C1 segment of cervical spinal cord (tissue), 14 donors: ENCODE measurements around the gene KHDRBS2.
A peak's percentile ranks its signal among the peaks of the same experiment; 100 is the strongest.
"Not testable (repeated sequence)": the region's sequence is repeated elsewhere in the genome, so short reads cannot be mapped to it uniquely, and the experiment has no call there.

Experiments
- DNase-seq, 14 donors: peaks; one replicate each; lab custom pipeline; 2025; lab: John Stamatoyannopoulos, UW

KHDRBS2 gene

DNA sequence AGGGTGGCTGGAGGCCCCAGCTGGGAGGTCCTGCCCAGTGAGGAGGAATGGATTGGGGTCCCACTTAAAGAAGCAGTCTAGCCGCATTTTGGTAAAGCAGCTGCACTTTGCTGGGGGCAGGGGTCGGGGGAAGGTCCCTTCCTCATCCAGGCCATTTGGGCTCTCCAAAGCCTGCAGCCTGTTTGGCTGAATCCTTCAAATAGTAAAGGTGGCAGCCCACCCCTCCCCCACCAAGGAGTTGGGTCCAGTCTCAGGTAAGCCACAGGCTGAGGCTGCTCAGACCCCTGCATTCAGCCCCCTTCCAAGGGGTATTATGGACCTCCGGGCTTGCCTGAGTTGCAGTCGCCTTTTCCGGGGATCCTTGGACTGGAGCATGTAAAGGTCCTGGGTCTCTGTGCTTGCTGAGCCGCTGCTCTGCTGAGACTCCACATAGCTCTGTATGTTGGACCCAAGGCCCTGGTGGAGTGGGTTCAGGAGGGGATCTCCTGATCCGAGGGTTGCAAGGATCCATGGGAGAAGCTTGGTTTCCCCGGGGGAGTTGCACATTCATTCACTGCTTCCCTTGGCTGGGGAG, 417.4 kb downstream of the KHDRBS2 start:
- DNase-seq = no peak

DNA sequence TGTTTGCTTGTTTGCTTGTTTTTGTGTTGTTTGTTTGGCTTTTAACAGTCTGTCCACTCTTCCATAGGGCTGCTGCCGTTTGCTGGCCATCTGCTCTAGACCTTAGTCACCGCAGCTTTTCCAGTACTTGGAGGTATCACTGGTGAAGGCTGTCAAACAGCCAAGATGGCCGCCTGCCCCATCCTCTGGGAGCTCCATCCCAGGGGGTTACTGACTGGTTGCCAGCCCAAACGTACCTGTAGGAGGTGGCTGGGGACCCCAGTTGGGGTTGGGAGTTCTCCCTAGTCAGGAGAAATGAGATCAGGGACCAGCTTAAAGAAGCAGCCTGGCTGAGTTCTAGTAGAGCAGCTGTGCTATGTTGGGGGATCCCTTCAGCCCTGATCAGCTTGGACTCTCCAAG, 418.4 kb downstream of the KHDRBS2 start:
- no peak for DNase-seq

GRCh38 chr6:61857541-61857940, 428.5 kb downstream of the KHDRBS2 start:
- no peak for DNase-seq

DNA sequence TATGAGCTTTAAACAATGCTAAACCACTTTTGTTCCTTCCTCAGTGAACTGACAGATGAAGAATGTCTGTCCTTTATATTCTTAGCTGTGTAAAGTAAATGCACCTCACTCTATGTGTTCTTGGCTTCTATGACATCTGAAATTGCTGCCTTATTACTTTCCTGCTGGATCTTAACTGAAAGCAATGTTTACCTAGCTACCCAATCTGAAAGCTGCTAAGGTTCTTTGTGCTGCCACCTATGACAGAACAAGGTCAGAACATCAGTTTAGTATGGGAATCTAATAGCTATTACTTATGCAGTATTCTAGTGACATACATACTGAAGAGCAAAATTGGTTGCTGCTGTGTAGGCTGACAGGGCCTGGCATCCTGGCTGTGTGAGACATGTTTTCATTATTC, 444.1 kb downstream of the KHDRBS2 start:
- DNase-seq = no peak

- DNase-seq = no peak
These were observed 450.8 kb downstream of the KHDRBS2 start for GRCh38 chr6:61835237-61835636.

DNA sequence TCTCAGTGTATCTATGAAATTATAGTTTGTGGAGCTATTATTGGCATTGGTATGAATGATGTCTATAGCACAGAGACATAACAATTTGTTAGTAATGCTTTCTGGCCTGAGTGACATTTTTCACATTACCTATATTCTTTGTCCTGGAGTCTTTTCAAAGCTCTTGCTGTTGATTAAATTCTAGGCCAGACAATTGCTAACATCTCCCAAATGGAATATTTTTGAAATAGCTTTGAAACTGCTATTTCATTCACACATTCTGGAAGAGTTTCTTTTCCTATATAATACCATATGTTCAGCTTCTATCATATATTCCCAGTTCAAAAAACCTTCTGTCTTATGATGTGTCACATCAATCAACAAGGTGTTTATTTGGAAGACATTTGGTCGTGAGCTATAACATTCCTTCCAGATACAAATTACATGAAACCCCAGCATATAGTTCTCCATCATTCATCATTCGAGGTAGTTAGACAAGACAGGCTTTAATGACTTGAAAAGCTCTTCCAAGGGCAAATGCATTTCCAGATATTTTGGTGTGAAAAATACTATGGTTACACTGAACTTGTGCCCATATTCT, 452.8 kb downstream of the KHDRBS2 start:
- no peak for DNase-seq

DNA sequence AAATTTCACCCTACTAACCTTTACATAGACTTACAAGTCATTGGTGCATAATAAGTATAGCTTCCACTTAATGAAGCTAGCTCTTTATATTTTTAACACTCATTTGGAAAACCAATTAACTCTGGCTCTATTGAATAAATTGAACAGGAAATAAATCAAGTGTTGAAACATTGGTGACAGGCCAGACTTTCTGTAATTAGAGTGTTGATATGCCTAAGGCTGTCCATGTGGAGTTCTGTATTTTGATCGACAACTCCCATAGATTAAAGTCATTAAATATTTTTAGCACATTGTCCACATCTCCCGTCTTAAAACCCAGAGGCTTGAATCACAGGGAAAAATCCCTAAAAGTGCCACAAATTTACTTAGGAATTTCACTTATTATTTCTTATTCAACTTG, 468.3 kb downstream of the KHDRBS2 start:
- no peak for DNase-seq

DNA sequence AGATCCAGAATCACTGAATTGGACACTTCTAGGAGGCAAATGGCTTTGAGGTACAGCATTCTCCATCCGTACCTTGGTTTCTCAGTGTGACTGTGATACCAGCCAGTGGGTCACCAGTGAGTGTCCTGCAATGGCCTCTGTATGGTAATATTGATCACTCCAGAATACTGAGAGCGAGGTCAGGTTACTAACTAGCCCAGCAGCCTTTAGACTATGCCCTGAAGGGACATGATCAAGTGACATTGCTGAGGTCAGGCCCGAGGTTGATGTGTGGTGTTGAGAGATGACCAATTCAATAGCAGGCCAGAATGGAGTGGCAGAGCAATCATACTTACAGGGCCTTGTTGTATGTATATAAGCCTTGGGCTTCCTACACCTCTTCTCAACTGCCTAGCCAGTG, 476.0 kb downstream of the KHDRBS2 start:
- no peak for DNase-seq

GRCh38 chr6:61809004-61809595, 476.9 kb downstream of the KHDRBS2 start:
- peak in 2 of 14 donors; percentile 4 to 9 for DNase-seq

GRCh38 chr6:61787998-61788397, 498.0 kb downstream of the KHDRBS2 start:
- DNase-seq = no peak

- DNase-seq = not testable (repeated sequence)
These were observed 516.6 kb downstream of the KHDRBS2 start for GRCh38 chr6:61769446-61769845.

- DNase-seq = no peak
These were observed 530.3 kb downstream of the KHDRBS2 start for GRCh38 chr6:61755739-61756138.

DNA sequence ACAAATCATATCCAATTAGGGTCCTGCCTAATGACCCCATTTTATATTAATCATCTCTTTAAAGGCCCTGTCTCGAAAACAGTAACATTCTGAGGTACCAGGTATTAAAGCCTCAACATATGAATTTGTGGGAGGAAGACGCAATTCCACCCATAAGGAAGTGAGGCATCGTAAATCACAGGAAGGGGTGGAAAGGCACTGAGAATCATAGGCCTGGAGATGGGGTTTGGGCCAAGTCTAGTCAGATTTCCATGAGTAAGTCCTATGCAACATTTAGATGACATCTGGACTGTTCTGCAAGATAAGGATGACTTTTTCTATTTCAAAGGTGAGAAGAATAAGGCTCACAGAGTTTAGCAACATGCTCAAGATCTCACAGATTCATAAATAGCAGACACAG, 534.0 kb downstream of the KHDRBS2 start:
- no peak for DNase-seq

- DNase-seq = no peak
These were observed 540.0 kb downstream of the KHDRBS2 start for GRCh38 chr6:61745994-61746393.

GRCh38 chr6:61711849-61712248, 574.2 kb downstream of the KHDRBS2 start:
- no peak for DNase-seq

DNA sequence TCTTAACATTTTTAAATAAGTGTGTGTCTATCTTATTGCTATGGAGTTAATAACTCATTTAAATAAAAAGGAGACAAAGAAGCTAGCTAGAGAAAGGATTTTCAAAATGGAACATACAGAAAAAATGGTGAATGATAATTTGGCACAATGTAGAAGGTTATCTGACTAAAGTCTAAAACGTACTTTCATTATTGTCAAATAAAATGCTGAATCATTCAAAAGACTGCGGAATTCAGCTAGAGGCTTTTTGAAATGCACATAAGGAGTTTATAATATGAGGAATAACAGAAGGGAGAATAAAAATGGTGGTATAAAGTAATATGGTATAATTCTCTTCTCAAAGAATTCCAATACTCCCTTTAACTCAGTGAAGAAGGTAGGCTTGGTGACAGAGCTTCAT, 597.9 kb downstream of the KHDRBS2 start:
- no peak for DNase-seq

DNA sequence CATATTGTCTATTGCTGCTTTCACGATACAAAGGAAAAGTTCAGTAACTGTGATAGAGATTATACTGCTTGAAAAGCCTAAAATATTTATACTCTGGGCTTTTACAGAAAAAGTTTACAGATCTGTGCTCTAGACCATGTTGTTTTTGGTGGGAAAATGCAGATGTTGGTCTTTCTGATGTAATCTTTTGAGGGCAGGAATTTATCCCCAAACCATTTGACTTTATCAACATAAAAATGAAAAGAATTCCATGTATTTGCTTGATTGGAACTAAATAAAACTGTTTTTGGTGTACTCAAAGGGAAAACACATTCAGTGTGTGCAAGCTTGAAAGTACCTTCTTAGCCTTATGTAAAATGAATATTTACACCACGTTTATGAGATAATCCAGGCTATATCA, 603.5 kb downstream of the KHDRBS2 start:
- no peak for DNase-seq

GRCh38 chr6:61679625-61680024, 606.4 kb downstream of the KHDRBS2 start:
- no peak for DNase-seq

- DNase-seq = no peak
These were observed 610.3 kb downstream of the KHDRBS2 start for GRCh38 chr6:61675734-61676133.

GRCh38 chr6:61649845-61650244, 636.2 kb downstream of the KHDRBS2 start:
- DNase-seq = no peak

DNA sequence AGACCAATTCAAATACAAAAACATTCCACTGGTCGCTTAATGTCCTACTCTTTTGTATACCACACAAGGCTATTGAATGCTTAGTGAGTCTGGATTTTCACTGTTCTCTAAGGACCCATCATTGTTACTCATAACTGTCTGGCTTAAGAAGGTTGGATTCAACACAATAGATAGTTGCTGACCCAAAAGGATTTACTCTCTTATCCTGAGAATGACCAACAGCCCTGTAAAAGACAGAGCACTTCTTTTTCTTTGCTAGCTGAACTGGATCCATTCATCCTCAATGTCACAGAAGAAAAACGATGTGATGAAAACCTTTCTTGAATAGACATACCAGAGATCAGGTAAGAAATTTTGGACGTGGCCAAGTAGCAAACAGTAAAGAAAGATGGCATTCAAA, 645.6 kb downstream of the KHDRBS2 start:
- DNase-seq = no peak
